NT2/D1 (cell line): Measurements from ENCODE around the gene ANKMY2.

Experiments used
- SUZ12 ChIP-seq: IDR thresholded peaks from 2 replicates; pipeline ENCODE4 v1.6.1; 2011; ENCODE audit not compliant: insufficient read length, insufficient read depth; ENCODE audit errors: extremely low read depth
- YY1 ChIP-seq: IDR thresholded peaks from 2 replicates; pipeline ENCODE4 v1.6.1; 2011; ENCODE audit not compliant: insufficient read length, insufficient read depth

DNA sequence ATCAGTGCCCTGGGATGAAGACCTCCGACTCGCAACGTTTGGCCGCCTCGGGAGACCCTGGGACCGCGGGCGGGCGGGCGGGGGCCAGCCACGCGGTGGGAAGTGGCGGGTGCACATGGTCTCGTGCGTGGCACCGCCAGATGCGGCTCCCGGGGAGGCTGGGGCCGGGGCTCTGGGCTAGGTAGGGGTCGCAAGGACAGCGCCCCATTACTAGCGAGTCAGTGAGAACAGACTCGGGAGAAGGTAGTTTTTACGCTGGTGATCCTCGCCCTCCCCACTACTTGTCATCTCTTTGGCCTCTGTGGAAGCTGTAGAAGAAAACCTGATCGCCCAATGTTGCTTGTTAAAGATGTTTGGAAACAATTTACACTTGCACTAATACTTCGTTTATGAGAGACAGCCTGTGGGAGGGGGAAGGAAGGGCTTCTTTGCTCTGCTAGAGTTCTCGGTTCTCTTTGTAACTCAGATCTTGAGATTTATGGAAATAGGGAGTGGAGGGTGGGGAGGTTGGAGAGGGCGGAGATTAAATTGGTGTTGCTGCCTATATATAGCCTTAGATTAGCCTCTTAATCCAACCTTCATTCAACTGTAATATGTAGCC is 1.0 kb upstream of the ANKMY2 start:
- TF ChIP-seq SUZ12 (no peak), YY1 (no peak)
